Stimulated activated CD4-positive, alpha-beta T cell treated with anti-CD3 and anti-CD28 coated beads, Interleukin-12 subunit alpha, Interleukin-12 subunit beta, amount 100 ng/mL, for 24 hours (primary cell): ENCODE measurements around the gene KLK11.

Source experiments
- DNase-seq, 2 experiments: peaks; one replicate each; pipeline ENCODE4 v3.0.0-alpha.2; 2020; ENCODE audit warnings: low read depth in 2 of 2

The KLK11 gene

GRCh38 chr19:51029718-51030117 lies 3.3 kb upstream of the KLK11 start:
- DNase-seq = no peak

GRCh38 chr19:51027873-51028272 lies 1.5 kb upstream of the KLK11 start:
- DNase-seq = no peak

- DNase-seq = no peak
These were observed 850 bp upstream of the KLK11 start for GRCh38 chr19:51027126-51027806.

GRCh38 chr19:51025809-51026553 lies 435 bp downstream of the KLK11 start:
- DNase-seq = no peak

- DNase-seq = no peak
These were observed 1.0 kb downstream of the KLK11 start for GRCh38 chr19:51025401-51025800.

- no peak for DNase-seq
These were observed 1.5 kb downstream of the KLK11 start for GRCh38 chr19:51024924-51025323.

- DNase-seq = no peak
These were observed 2.5 kb downstream of the KLK11 start for GRCh38 chr19:51023946-51024345.

- DNase-seq = no peak
These were observed 3.9 kb downstream of the KLK11 start for GRCh38 chr19:51022526-51022925.

GRCh38 chr19:51020988-51021651 lies 5.3 kb downstream of the KLK11 start:
- DNase-seq = no peak

- no peak for DNase-seq
These were observed 6.9 kb downstream of the KLK11 start, which contains the start of gene KLK10 for GRCh38 chr19:51019544-51019925. Gene KLK10 (minus strand): TSS chr19:51019709. CDS start chr19:51019130, 579 bp downstream.

GRCh38 chr19:51018745-51019543 lies 7.5 kb downstream of the KLK11 start:
- no peak for DNase-seq

- peak; percentile 40 to 70 for DNase-seq
These were observed 9.4 kb downstream of the KLK11 start for GRCh38 chr19:51016798-51017683.

GRCh38 chr19:51015691-51016267 lies 10.6 kb downstream of the KLK11 start:
- no peak for DNase-seq

GRCh38 chr19:51014242-51014641 lies 12.2 kb downstream of the KLK11 start:
- no peak for DNase-seq

- no peak for DNase-seq
These were observed 13.7 kb downstream of the KLK11 start for GRCh38 chr19:51012661-51013190.

GRCh38 chr19:51010066-51010795 lies 16.2 kb downstream of the KLK11 start:
- no peak for DNase-seq

GRCh38 chr19:51009061-51009891 lies 17.1 kb downstream of the KLK11 start:
- DNase-seq = no peak

- DNase-seq = no peak
These were observed 18.9 kb downstream of the KLK11 start for GRCh38 chr19:51007488-51007887.

- DNase-seq = no peak
These were observed 20.0 kb downstream of the KLK11 start for GRCh38 chr19:51006406-51006805.
